Dermis microvascular lymphatic vessel endothelial cell (primary cell): ENCODE measurements around the gene RNASE13. TPM values are rescaled to one million over a fixed set of nuclear protein-coding genes. Genes with fewer than 3 reads are reported as not detected.
"Not testable (repeated sequence)": the region's sequence is repeated elsewhere in the genome, so short reads cannot be mapped to it uniquely, and the experiment has no call there.

Experiments
- DNase-seq, 2 donors: peaks; one replicate each; pipeline versions ENCODE4 v3.0.0 to v3.0.0-alpha.2; 2010; ENCODE audit warnings: low read depth in 2 of 2
- total RNA-seq: library from RNA; depleted of rRNA; stranded (reverse); fragments of >200 nt; gene quantifications from 2 replicates; pipeline ENCODE4 v1.2.1, GENCODE V29; 2014

Gene RNASE13
- total RNA-seq, 1 donor from 2014 or later = not detected

DNA sequence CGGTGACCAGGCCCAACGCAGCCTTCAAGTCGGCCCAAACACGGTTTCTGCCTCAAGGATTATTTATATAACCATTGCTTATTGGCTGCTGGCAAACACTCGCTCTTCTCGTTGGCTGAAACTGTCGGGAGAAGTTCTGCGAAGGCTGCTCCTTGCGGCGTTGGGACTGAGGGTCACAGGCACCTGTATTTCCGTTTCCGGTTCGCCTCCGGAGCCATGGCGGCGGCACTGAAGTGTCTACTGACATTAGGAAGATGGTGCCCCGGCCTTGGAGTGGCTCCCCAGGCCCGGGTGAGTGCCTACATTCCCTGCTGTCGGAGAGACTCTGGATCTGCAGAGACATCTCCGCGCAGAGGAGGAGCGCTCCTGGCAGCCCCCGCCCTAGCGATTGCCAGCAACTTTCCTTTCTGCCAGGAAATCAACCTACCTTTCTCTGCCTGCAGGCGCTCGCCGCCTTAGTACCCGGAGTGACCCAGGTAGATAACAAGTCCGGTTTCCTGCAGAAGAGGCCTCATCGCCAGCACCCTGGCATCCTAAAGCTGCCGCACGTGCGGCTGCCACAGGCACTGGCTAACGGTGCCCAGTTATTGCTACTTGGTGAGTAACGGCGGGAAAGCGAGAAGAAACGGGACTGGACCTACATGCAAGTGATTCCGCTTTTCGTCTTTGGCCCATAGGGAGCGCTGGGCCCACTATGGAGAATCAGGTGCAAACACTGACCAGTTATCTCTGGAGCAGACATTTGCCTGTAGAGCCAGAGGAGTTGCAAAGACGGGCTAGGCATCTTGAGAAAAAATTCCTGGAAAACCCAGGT is 44.6 kb downstream of the RNASE13 start, which contains the start of gene METTL17:
METTL17 (plus strand) TSS at position 194 of the 814 bp plus-strand sequence; CDS start at position 217, 23 bp downstream.
- peak; percentile 46 to 90 for DNase-seq

DNA sequence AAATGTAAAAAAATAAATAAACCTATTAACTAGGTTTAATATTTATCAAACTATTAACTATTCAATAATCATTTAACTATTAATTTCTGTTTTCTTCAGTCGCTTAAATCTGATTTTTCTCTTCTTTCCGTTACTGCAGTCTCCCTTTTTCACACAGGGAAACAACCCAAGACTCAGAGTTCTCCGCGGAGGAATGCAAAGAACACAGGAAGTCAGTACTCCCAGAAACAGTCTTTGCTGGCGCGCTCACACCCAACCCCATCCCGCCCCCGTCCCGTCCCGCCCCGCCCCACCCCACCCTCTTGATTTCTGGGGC is 45.2 kb downstream of the RNASE13 start:
- no peak for DNase-seq

DNA sequence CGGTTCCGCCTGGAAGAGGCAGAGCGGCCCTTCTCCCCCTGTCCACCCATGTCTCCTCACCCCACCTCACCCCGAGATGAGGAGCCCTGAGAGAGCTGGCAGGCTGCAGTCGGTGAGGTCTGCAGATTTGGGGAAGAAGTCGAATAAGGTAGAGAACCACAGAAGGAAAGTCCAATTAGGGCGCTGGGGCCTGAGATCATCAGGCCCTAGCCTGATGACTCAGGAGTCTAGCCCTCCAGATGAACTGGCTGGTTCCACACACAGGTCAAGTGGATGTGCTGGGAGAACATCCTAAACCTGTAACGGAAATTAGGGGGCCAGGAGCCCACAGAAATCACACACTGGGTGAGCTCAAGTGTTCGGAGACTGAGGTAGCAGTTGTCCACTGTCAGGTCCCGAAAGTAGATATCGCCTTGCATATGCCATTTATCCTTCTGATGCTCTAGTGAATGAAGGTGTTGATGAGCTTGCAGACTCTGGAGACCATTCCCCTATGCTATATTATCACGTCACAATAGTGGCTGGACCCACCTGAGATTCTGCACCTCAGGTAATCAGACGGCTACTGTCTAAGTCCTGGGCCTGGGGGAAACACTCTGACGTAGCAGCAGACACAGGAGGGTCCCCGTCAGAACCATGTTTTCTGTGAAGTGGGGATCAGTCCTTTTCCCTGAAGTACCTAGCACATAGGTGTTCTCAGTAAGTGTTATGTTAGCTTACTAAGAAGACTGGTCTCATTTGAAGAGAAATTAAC is 45.7 kb downstream of the RNASE13 start:
- DNase-seq = no peak

DNA sequence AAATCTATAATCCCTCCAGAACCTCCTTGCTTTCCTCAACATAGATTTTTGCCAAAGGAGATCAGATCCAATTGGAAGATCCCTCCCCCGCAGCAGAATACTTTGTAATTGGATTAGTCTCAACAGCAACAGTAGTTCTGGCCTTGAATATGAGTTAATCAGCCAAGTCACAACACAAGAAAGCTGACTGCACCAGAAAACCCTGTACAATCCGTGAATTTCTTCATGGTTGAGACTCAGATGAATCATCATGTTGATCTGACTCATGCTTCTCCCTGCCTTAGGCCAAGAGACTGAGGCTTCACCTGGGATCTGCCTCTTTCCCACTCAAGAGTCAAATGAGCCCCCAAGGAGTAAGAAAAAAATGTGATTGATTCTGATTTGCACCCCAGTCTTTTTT is 47.8 kb downstream of the RNASE13 start:
- peak in 1 of 2 donors; percentile 71 for DNase-seq

DNA sequence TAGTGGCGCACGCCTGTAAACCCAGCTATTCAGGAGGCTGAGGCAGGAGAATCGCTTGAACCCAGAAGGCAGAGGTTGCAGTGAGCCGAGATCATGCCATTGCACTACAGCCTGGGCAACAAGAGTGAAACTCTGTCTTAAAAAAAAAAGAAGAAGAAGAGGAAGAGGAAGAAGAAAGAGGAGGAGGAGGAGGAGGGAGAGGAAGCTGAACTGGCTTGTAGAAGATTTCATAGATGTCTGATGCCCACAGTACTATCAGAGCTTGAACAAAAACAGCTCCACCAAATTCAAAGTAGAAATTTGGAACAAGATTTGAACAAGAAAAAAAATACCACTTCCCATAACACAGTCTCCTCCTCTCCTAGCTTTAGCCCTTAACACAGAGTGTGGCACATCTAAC is 49.0 kb downstream of the RNASE13 start:
- DNase-seq = not testable (repeated sequence)

Other genes starting within 250 kb of the RNASE13 start
- gene RNASE1, start 232.0 kb downstream of the RNASE13 start, total RNA-seq = 7.1 and 8.0 TPM in 2 replicates
- not detected in 2 replicates for gene RNASE3, start 143.4 kb downstream of the RNASE13 start, total RNA-seq
- not detected in 2 replicates for gene RNASE2, start 79.3 kb downstream of the RNASE13 start, total RNA-seq
- 23.4 and 23.5 TPM in 2 replicates for gene METTL17, start 44.8 kb downstream of the RNASE13 start, total RNA-seq
- not detected in 2 replicates for gene SLC39A2, start 35.5 kb downstream of the RNASE13 start, total RNA-seq
- 2.1 and 7.0 TPM in 2 replicates for gene NDRG2, start 9.7 kb downstream of the RNASE13 start, total RNA-seq
- gene TPPP2, start 4.6 kb downstream of the RNASE13 start, total RNA-seq = not detected in 2 replicates
- not detected in 2 replicates for gene RNASE7, start 7.6 kb upstream of the RNASE13 start, total RNA-seq
- not detected in 2 replicates for gene RNASE8, start 23.0 kb upstream of the RNASE13 start, total RNA-seq
- 6.2 and 8.3 TPM in 2 replicates for gene ARHGEF40, start 35.5 kb upstream of the RNASE13 start, total RNA-seq
- gene ZNF219, start 63.8 kb upstream of the RNASE13 start, total RNA-seq = 2.6 and 4.2 TPM in 2 replicates
- gene TMEM253, start 66.3 kb upstream of the RNASE13 start, total RNA-seq = 0.13 TPM in 1 of 2 replicates, not detected in the other
- gene OR5AU1, start 121.3 kb upstream of the RNASE13 start, total RNA-seq = not detected in 2 replicates
- 479 and 693 TPM in 2 replicates for gene HNRNPC, start 234.6 kb upstream of the RNASE13 start, total RNA-seq
- gene RPGRIP1, start 245.3 kb upstream of the RNASE13 start, total RNA-seq = 0.39 and 0.76 TPM in 2 replicates